ENCODE measurements around the gene APBB3.
"Not testable (repeated sequence)": the region's sequence is repeated elsewhere in the genome, so short reads cannot be mapped to it uniquely, and the experiment has no call there.

The APBB3 gene, protein sequence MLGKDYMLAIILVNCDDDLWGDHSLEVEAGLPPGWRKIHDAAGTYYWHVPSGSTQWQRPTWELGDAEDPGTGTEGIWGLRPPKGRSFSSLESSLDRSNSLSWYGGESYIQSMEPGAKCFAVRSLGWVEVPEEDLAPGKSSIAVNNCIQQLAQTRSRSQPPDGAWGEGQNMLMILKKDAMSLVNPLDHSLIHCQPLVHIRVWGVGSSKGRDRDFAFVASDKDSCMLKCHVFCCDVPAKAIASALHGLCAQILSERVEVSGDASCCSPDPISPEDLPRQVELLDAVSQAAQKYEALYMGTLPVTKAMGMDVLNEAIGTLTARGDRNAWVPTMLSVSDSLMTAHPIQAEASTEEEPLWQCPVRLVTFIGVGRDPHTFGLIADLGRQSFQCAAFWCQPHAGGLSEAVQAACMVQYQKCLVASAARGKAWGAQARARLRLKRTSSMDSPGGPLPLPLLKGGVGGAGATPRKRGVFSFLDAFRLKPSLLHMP

DNA sequence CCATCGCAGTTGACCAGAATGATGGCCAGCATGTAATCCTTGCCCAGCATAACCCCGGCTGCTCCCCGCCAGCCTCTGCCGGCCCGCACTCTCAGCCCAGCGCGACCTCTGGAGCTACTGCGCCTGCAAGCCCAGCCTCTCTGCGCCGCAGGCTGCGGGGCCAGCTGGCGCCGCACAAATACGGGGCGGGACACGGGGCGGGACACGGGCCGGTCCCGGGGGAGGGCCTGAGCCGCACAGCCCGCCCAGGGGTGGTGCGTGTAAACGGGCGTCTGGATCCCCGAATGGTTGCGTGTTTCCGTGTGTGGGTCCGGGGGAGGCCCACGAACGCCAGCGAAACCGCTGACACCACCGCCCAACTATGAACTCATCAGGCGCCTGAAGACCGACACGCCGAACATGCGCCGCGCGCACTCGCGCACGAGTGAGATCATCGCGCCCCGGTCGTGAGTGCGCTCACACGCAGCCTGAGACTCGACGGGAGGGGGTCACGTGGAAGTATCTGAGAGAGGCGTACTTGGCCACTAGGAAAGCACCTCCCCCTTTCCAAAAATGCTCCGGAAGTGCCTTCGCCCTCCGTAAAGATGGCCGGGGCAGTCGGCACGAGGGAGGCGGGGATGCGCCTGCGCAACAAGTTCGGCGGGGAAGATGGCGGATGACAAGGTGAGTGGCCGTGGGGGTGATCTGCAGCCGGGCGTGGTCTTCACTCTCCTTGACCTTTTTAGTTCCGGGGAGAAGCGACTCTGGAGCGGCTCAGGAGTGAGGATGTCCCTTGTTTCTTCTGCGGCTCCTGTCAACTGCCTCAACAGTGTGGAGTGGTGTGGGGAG lies at the start of gene APBB3, which contains the start of gene SLC35A4:
APBB3 (minus strand) TSS at position 403 of the 828 bp plus-strand sequence; CDS start at position 50, 353 bp downstream.
SLC35A4 (plus strand) TSS at position 633 of the 828 bp plus-strand sequence. CDS start 2,342 bp downstream, outside the sequence.
- Histone ChIP-seq H3K9me3 (ENCODE audit: control insufficient read depth, insufficient read depth, low read length) (no peaks in the 10 kb centered on the region), H3K27ac (ENCODE audit: low read depth, low read length) (peak within 1 kb of the TSS; percentile 82), H3K36me3 (ENCODE audit: control insufficient read depth, insufficient read depth, low read length) (peaks cover 36% of the 10 kb centered on the region), H3K9ac (ENCODE audit: low read depth, low read length) (peak within 1 kb of the TSS; percentile 76), H3K4me3 (ENCODE audit: low read depth, low read length) (peak within 1 kb of the TSS; percentile 88), H3K4me1 (ENCODE audit: control insufficient read depth, insufficient read depth, low read length) (peaks cover 4% of the 10 kb centered on the region; the same call in 1 of the 2 replicates), H3K27me3 (ENCODE audit: control insufficient read depth, insufficient read depth, low read length) (no peaks in the 10 kb centered on the region)

DNA sequence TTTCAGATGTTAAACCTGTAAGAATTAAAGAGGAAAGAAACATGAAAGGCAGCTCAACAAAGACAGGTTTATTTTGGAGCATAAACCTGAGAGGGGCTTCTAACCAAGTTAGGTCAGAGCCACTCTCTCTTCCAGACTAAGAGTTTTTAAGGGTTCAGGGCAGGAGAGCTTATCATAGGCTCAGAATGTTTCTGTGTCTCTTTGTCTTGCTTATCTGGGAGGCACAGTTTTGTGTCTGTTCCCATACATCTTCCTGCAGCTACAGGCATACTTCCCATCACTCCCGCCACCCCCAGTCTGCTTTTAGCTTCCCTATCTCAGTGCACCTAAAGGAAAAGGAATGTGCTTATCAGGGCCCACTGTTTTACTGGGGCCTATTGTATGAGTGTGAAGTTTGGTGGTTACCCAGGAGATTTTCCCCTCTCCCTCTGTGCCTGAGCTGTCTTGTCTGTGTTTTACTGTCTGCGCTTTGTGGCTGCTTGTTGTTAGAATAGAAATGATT lies 46.7 kb upstream of the APBB3 start:
- no peak overlapping the region for H3K27ac ChIP-seq (ENCODE audit: low read depth, low read length)
- no peak overlapping the region for H3K9ac ChIP-seq (ENCODE audit: low read depth, low read length)
- peaks cover 6% of the 10 kb centered on the region; the same call in 1 of the 2 replicates for H3K9me3 ChIP-seq (ENCODE audit: control insufficient read depth, insufficient read depth, low read length)
- no peak overlapping the region for H3K4me3 ChIP-seq (ENCODE audit: low read depth, low read length)
- H3K36me3 ChIP-seq (ENCODE audit: control insufficient read depth, insufficient read depth, low read length) = no peaks in the 10 kb centered on the region
- H3K27me3 ChIP-seq (ENCODE audit: control insufficient read depth, insufficient read depth, low read length) = no peaks in the 10 kb centered on the region
- no peaks in the 10 kb centered on the region for H3K4me1 ChIP-seq (ENCODE audit: control insufficient read depth, insufficient read depth, low read length)

DNA sequence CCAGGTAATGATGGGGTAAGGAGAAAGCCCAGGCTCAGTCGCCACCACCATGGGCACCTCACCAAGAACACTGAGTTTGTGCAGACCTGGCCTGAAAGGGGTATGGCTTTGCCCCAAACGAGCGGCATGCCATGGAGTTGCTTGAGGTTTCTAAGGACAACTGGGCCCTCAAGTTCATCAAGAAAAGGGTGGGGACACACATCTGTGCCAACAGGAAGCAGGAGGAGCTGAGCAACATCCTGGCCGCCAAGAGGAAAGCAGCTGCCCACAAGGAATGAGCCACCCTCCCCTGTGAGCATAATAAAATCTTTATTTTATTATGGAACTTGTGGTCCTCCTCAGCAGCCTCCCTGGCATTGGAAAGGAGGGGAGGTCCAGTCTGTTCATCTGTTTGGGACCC lies 44.7 kb upstream of the APBB3 start:
- Histone ChIP-seq H3K4me3 (ENCODE audit: low read depth, low read length) (no peak overlapping the region), H3K4me1 (ENCODE audit: control insufficient read depth, insufficient read depth, low read length) (no peaks in the 10 kb centered on the region), H3K27ac (ENCODE audit: low read depth, low read length) (no peak overlapping the region), H3K9me3 (ENCODE audit: control insufficient read depth, insufficient read depth, low read length) (peaks cover 6% of the 10 kb centered on the region; the same call in 1 of the 2 replicates), H3K36me3 (ENCODE audit: control insufficient read depth, insufficient read depth, low read length) (no peaks in the 10 kb centered on the region), H3K9ac (ENCODE audit: low read depth, low read length) (no peak overlapping the region), H3K27me3 (ENCODE audit: control insufficient read depth, insufficient read depth, low read length) (no peaks in the 10 kb centered on the region)

DNA sequence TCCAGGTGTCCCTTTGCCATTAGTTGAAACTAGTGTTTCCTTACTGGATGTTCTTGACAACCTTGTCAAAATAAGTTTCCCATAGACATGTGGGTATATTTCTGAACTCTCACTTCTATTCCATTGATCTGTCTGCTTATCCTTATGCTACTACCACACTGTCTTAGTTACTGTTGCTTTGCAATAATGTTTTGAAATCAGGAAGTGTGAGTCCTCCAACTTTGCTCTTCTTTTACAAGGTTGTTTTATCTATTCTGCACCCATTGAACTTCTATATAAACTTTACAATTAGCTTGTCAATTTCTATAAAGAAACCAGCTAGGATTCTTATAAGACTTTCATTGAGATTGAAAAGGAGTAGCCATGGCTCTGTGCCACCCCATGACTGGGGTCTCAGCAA lies 44.3 kb upstream of the APBB3 start:
- no peak overlapping the region for H3K27ac ChIP-seq (ENCODE audit: low read depth, low read length)
- H3K9ac ChIP-seq (ENCODE audit: low read depth, low read length) = no peak overlapping the region
- H3K27me3 ChIP-seq (ENCODE audit: control insufficient read depth, insufficient read depth, low read length) = no peaks in the 10 kb centered on the region
- peaks cover 6% of the 10 kb centered on the region; the same call in 1 of the 2 replicates for H3K9me3 ChIP-seq (ENCODE audit: control insufficient read depth, insufficient read depth, low read length)
- no peaks in the 10 kb centered on the region for H3K36me3 ChIP-seq (ENCODE audit: control insufficient read depth, insufficient read depth, low read length)
- no peak overlapping the region for H3K4me3 ChIP-seq (ENCODE audit: low read depth, low read length)
- no peaks in the 10 kb centered on the region for H3K4me1 ChIP-seq (ENCODE audit: control insufficient read depth, insufficient read depth, low read length)

DNA sequence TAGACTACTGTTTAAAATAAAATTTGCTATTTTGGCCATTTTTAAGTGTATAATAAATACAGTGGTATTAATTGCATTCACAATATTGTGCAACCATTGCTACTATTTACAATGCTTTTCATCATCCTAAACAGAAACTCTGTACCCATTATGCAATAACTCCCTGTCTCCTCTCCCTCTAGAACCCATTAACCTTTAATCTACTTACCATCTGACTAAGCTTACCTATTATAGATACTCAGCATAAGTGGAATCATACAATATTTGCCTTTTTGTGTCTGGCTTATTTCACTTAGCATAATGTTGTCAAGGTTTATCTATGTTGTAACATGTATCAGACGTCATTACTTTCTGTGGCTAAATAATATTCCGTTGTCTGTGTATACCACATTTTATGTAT lies 42.6 kb upstream of the APBB3 start:
- H3K36me3 ChIP-seq (ENCODE audit: control insufficient read depth, insufficient read depth, low read length) = no peaks in the 10 kb centered on the region
- H3K9ac ChIP-seq (ENCODE audit: low read depth, low read length) = no peak overlapping the region
- peaks cover 6% of the 10 kb centered on the region; the same call in 1 of the 2 replicates for H3K9me3 ChIP-seq (ENCODE audit: control insufficient read depth, insufficient read depth, low read length)
- no peaks in the 10 kb centered on the region for H3K4me1 ChIP-seq (ENCODE audit: control insufficient read depth, insufficient read depth, low read length)
- H3K27me3 ChIP-seq (ENCODE audit: control insufficient read depth, insufficient read depth, low read length) = no peaks in the 10 kb centered on the region
- H3K4me3 ChIP-seq (ENCODE audit: low read depth, low read length) = no peak overlapping the region
- no peak overlapping the region for H3K27ac ChIP-seq (ENCODE audit: low read depth, low read length)

DNA sequence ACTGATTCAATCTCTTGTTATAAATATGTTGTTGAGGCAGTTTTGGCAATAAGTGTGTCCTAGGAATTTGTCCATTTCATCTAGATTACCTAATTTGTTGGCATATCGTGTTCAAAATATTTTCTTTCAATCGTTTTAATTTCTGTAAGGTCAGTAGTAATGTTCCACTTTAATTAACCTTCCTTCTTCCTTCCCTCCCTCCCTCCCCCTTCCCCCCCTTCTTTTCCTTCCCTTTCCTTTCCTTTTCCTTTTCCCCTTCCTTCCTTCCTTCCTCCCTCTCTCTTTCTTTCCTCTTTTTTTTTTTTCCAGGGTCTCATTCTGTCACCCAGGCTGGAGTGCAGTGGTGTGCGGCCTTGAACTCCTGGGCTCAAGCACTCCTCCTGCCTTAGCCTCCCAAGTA lies 41.5 kb upstream of the APBB3 start:
- no peaks in the 10 kb centered on the region for H3K27me3 ChIP-seq (ENCODE audit: control insufficient read depth, insufficient read depth, low read length)
- H3K4me1 ChIP-seq (ENCODE audit: control insufficient read depth, insufficient read depth, low read length) = no peaks in the 10 kb centered on the region
- peaks cover 6% of the 10 kb centered on the region; the same call in 1 of the 2 replicates for H3K9me3 ChIP-seq (ENCODE audit: control insufficient read depth, insufficient read depth, low read length)
- H3K27ac ChIP-seq (ENCODE audit: low read depth, low read length) = no peak overlapping the region
- no peaks in the 10 kb centered on the region for H3K36me3 ChIP-seq (ENCODE audit: control insufficient read depth, insufficient read depth, low read length)
- H3K4me3 ChIP-seq (ENCODE audit: low read depth, low read length) = no peak overlapping the region
- H3K9ac ChIP-seq (ENCODE audit: low read depth, low read length) = no peak overlapping the region

DNA sequence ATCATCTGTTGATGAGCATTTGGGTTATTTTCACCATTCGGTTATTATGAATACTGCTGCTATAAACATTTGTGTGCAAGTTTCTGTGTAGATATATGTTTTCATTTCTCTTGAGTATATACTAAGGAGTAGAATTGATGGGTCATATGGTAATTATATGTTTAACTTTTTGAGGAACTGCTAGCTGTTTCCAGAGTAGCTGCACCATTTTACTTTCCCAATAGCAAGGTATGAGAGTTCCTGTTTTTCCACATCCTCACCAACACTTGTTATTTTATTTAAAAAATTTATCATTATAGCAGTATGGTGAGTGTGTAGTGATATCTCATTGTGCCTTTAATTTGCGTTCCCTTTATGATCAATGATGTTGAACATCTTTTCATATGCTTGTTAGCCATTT lies 39.3 kb upstream of the APBB3 start:
- no peaks in the 10 kb centered on the region for H3K36me3 ChIP-seq (ENCODE audit: control insufficient read depth, insufficient read depth, low read length)
- no peak overlapping the region for H3K4me3 ChIP-seq (ENCODE audit: low read depth, low read length)
- no peaks in the 10 kb centered on the region for H3K9me3 ChIP-seq (ENCODE audit: control insufficient read depth, insufficient read depth, low read length)
- H3K27ac ChIP-seq (ENCODE audit: low read depth, low read length) = no peak overlapping the region
- H3K4me1 ChIP-seq (ENCODE audit: control insufficient read depth, insufficient read depth, low read length) = no peaks in the 10 kb centered on the region
- H3K27me3 ChIP-seq (ENCODE audit: control insufficient read depth, insufficient read depth, low read length) = no peaks in the 10 kb centered on the region
- H3K9ac ChIP-seq (ENCODE audit: low read depth, low read length) = no peak overlapping the region

DNA sequence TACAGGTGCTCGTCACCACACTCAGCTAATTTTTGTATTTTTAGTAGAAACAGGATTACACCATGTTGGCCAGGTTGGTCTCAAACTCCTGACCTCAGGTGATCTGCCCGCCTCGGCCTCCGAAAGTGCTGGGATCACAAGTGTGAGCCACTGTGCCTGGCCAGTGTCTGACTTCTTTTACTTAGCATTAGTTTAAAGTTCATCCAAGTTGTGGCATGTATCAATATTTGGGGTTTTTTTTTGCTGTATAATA lies 39.0 kb upstream of the APBB3 start:
- H3K4me1 ChIP-seq (ENCODE audit: control insufficient read depth, insufficient read depth, low read length); H3K9me3 ChIP-seq (ENCODE audit: control insufficient read depth, insufficient read depth, low read length); H3K27ac ChIP-seq (ENCODE audit: low read depth, low read length); H3K4me3 ChIP-seq (ENCODE audit: low read depth, low read length); H3K36me3 ChIP-seq (ENCODE audit: control insufficient read depth, insufficient read depth, low read length); H3K9ac ChIP-seq (ENCODE audit: low read depth, low read length); H3K27me3 ChIP-seq (ENCODE audit: control insufficient read depth, insufficient read depth, low read length): not testable (repeated sequence)

DNA sequence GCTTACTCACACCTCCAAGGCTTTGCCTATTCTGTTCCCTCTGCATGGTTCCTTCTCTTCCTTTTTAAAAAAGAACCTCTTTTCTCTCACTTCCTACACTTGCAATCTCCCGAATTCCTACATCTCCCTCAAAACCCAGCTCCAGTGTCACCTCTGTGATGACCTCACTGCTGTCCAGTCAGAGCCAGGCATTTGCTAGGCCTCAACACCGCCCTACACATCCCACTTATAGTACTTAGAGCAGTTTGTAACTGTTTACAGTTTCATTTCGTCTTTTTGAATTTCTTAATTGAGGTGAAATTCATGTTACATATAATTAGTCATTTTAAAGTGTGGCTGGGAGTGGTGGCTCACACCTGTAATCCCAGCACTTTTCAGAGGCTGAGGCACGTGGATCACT lies 37.7 kb upstream of the APBB3 start:
- Histone ChIP-seq H3K4me1 (ENCODE audit: control insufficient read depth, insufficient read depth, low read length) (no peaks in the 10 kb centered on the region), H3K27ac (ENCODE audit: low read depth, low read length) (no peak overlapping the region), H3K9ac (ENCODE audit: low read depth, low read length) (no peak overlapping the region), H3K4me3 (ENCODE audit: low read depth, low read length) (no peak overlapping the region), H3K27me3 (ENCODE audit: control insufficient read depth, insufficient read depth, low read length) (no peaks in the 10 kb centered on the region), H3K9me3 (ENCODE audit: control insufficient read depth, insufficient read depth, low read length) (no peaks in the 10 kb centered on the region), H3K36me3 (ENCODE audit: control insufficient read depth, insufficient read depth, low read length) (no peaks in the 10 kb centered on the region)

DNA sequence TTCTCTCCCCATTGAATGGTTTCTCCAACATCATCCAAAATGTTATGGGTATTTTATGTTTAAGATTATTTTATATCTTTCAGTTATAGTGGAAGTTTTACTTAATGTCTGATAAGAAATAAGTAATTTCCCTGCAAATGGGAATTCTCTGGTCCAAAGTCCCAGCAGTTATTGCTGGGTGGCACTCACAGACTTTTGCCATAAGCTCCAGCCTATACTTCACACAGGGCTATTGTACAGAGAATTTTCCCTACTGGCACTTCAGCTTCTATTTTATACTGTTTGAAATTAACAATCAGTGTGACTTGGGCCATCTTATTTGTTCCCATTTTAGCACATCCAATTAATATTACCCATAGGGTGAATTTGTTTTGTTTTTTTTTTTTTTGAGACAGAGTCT lies 35.7 kb upstream of the APBB3 start:
- H3K27ac ChIP-seq (ENCODE audit: low read depth, low read length) = no peak overlapping the region
- H3K9ac ChIP-seq (ENCODE audit: low read depth, low read length) = no peak overlapping the region
- no peak overlapping the region for H3K4me3 ChIP-seq (ENCODE audit: low read depth, low read length)
- H3K27me3 ChIP-seq (ENCODE audit: control insufficient read depth, insufficient read depth, low read length) = no peaks in the 10 kb centered on the region
- no peaks in the 10 kb centered on the region for H3K9me3 ChIP-seq (ENCODE audit: control insufficient read depth, insufficient read depth, low read length)
- H3K4me1 ChIP-seq (ENCODE audit: control insufficient read depth, insufficient read depth, low read length) = no peaks in the 10 kb centered on the region
- no peaks in the 10 kb centered on the region for H3K36me3 ChIP-seq (ENCODE audit: control insufficient read depth, insufficient read depth, low read length)

DNA sequence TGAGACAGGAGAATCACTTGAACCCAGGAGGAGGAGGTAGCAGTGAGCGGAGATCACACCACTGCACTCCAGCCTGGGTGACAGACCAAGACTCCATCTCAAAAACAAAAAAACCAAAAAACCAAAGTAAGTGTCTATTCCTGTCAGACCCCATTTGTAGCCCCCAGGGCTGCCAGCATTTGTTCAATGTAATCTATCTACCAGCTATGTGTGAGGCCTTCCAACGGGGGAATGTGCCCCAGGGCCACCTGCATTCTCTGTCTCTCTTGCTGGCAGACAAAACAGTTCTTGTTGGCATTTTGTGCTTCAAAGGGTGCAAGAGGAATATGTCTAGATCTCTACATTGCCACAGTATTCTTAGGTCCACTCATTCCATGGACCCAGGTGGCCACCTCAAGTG lies 34.4 kb upstream of the APBB3 start:
- Histone ChIP-seq H3K27ac (ENCODE audit: low read depth, low read length) (no peak overlapping the region), H3K36me3 (ENCODE audit: control insufficient read depth, insufficient read depth, low read length) (no peaks in the 10 kb centered on the region), H3K4me3 (ENCODE audit: low read depth, low read length) (no peak overlapping the region), H3K9ac (ENCODE audit: low read depth, low read length) (no peak overlapping the region), H3K9me3 (ENCODE audit: control insufficient read depth, insufficient read depth, low read length) (no peaks in the 10 kb centered on the region), H3K27me3 (ENCODE audit: control insufficient read depth, insufficient read depth, low read length) (no peaks in the 10 kb centered on the region), H3K4me1 (ENCODE audit: control insufficient read depth, insufficient read depth, low read length) (no peaks in the 10 kb centered on the region)

Data from HUES48 (cell line).